RPMI8226 (cell line): Measurements from ENCODE around the gene MROH7.

Experiments used
- DNase-seq: peaks from one replicate; pipeline ENCODE4 v3.0.0-alpha.2; 2015

Gene MROH7

DNA sequence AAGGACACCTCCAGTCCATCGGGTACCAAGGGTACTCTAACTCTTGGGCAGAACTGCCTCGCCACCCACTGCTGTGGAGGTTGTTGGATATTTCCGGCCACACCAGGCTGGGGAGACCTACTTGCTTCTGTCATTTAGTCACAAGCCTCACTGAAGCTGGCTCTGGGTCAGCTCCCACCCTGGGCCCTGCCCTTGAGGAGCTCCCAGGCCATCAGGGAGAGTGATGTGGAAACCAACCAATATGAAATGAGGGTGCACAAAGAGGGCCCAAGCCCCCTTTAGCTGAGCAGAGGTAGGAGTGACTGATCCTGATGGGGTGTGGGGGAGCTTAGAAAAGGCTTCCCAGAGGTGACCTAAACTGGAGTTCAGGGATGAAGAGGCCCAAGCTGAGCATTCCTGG lies 103.1 kb downstream of the MROH7 start:
- DNase-seq = no peak

DNA sequence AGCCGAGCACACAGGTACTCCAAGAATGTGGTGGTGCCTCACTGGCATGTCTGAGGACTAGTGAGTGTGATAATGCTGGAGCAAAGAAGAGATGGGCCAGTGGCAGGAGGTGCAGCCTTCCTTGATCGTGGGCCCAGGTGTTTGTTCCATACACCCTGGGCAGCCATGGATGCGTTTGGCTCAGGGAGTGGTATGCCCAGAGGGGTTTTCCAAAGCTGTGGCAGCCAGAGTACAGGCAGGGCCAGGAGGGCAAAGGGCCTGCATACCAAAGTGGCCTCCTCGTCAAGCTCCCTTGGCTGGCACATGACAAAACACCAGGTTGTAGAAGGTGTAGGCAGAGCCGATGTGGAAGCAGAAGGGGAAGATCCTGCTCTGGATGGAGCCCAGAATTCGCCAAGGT lies 103.7 kb downstream of the MROH7 start:
- no peak for DNase-seq

DNA sequence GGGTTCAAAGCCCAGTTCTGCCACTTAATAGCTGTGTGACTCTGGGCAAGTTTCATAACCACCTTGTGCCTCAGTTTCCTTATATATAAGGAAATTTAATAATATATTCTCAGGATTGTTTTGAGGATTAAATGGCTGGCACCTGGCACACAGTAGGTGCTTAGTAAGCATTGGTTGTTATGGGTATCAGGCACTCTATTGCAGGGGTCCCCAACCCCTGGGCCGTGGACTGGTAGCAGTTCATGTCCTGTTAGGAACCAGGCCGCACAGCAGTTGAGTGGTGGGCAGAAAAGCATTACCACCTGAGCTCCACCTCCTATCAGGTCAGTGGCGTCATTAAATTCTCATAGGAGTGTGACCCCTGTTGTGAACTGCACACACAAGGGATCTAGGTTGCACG lies 104.3 kb downstream of the MROH7 start:
- no peak for DNase-seq

DNA sequence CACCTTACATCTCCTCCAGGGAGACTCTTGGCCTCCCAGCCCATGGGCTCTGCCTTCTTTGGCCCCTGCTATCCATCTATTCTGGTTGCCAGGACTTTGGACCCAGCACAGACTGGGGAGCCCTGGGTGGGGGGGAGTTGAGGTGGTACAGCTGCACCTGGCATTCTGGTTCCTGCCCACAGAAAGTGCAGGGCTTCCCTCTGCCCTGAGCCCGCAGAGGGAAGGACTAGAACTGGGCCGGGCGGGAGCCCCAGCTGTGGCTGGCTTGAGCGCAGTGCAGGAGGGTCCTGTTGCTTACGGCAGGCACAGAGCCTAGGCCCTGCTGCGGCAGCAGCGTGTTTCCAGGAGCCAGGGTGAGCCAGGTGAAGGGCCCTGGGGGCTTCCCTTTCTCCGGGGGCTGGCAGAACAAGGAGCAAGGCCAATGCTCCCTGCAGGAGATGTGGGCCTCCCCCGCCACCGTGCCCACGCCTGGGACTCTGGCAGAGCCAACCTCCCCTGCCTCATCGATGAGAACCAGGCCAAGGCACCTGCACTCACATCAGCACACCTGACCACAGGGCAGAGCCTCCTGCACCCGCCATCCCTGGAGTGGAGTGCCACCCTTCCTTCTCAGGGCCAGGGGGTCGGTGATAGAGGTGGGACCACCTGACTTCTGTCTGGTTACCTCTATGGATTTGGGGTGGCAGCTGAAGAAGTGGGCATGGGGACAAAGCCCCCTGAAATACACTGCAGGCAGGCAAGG lies 106.7 kb downstream of the MROH7 start:
- DNase-seq = no peak

DNA sequence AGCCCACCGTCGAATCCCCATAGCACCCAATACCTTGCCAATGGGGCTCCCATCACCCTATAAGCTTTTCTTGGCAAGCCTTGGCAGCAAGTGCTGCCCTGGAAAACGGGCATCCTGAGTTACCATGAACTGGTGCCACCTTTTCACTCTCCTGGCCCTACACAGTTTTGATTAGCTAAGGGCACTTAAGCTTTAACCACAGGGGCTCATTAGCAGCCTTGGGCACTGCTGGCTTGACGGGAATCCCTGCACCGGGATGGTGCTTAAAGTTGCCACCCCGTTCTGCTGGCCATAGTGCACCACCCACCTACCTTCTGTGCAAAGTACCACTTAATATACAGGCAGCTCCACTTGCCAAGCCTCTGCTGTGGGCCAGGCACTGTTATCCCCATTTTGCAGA lies 109.0 kb downstream of the MROH7 start:
- DNase-seq = no peak

DNA sequence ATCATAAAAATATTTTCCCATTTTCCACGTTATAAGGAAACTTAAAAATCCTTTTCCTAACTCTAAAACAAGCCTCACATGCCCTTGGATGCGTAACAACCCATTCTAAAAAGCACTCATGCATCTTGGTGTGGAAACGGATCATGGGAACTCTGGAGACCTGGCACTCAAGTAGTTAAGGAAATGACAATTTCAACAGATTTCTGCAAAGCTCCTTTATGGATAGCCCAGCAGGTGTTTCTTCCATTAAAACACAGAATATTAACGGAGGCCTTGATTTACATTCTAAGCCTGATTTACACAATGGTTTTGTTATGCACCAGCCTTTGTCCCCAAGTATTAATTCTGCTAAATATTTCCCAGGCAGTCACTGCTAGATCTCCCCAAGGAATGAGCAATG lies 109.8 kb downstream of the MROH7 start:
- DNase-seq = no peak

DNA sequence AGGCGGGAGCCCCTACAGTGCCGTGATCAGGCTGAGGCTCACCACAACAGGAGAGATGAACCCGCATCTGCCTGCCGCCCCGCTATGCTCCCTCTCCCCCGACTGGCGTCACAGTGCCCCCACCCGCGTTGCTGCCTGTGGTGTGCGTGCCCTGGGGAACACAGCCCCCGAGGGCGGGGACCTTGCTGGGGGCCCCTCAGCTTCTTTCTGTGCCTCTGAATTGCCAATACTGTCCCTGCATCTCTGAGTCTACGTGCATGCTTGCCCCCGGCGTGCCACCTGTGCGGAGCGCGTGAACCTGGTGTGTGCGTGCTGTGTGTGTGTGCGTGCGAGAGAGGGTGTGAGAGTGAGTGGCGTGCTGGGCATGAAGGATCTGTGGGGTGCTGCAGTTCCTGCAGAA lies 112.5 kb downstream of the MROH7 start:
- no peak for DNase-seq

DNA sequence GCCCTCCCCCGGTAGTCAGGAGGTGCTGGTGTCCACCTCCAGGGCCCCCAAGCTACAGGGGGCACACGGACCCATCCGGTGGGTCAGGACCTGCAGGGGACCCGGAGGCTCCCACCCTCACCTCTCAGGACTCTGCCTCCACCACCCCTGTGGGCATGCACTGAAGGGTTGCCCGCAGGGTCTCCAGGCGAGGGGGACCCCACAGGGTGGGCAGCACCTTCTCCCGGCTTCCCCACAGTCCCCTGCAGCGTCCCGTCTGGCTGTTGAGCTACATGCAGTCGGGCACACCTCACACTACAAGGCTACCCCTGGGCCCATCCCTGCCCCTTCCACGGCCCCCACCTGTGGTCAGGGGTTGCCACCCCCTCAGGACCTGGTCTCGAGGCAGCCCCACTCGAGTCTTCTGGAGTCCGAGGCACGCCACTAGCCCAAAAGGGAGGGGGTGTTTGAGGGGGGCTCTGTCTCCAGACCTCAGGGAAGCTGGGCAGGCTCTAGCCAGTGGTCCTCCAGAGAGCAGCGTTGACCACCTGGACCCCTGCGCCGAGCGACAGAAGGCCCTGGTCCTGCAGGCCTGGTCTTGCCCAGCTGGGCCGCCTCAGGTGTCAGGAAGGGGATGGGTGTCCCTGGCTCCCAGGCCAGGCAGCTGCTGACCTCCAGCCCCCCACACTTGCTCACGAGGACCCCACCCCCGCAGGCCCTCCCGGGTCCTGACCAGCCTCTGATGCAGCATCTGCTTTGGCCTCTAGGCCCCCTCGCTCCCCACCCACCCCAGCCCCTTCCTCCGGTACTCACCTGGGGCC lies 113.1 kb downstream of the MROH7 start:
- DNase-seq = no peak

DNA sequence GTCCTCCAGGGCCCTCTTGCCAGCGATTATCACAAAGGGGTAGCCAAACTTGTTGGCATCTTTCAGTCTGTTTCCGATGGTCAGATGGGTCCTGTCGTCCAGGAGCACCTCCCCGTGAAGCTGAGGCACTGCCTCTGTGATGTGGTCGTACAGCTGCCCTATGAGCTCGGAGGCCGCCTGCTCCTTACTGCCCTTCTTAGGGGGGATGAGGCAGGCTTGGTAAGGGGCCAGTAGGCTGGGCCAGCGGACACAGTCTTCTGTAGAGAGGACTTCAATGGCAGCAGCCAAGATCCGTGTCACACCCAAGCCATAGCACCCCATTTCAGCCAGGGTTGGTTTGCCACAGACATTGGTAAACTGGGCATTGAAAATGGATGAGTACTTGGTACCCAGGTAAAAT lies 116.2 kb downstream of the MROH7 start:
- DNase-seq = no peak

DNA sequence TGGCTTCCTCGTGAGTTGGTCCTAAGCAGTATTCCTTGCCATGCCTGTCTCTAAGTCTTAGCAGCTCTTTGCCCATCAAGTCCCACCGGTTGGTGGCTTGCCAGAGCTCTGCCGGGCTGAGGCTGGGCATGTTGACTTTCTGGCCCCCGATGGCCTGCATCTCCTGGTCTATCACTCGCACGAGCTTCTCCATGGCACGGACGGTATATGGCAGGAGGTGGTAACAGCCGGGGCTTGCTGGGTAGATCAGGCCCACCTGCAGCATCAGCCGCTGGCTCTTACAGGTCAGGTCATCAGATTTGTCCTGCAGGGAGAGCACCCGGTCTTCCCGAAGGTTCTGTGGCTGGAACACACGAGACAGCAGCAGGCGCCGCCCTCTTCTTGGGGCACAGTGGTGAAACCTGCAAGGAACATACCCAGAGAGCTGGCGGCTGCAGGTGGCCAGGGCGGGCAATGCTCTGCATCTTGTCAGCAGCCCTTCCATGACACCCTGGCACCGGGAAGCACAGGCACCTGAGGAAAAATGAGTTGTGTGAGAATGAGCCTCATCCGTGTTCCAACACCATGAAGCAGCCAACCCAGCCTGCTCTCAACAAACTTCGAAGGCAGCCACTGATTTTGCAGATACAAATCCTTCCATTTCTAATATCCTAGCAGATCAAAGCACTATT lies 117.2 kb downstream of the MROH7 start:
- no peak for DNase-seq
